T-helper 2 cell (primary cell): Measurements from ENCODE around the gene CDKN1A.

ENCODE experiments used
- DNase-seq, 5 experiments: peaks; one replicate each; pipeline versions ENCODE4 v3.0.0 to v3.0.0-alpha.2; 2012 to 2022

Gene CDKN1A

DNA sequence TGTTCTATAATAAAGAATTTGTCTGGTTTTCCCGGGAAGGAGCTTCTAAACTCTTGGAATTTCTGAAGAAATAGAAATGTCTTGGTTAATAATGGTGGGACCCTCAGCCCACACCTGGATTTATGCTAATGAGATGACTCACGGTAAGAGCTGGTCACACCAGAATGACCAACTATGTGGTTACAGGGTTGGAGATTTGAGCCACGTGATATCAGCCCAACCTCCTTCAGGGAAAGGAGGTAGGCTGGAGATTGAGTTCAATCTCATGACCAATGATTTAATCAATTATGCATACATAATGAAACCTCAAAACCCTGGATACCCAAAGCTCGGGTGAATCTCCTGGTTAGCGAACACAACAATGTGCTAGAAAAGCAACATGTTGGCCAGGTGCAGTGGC, 22.1 kb upstream of the CDKN1A start:
- no peak for DNase-seq

DNA sequence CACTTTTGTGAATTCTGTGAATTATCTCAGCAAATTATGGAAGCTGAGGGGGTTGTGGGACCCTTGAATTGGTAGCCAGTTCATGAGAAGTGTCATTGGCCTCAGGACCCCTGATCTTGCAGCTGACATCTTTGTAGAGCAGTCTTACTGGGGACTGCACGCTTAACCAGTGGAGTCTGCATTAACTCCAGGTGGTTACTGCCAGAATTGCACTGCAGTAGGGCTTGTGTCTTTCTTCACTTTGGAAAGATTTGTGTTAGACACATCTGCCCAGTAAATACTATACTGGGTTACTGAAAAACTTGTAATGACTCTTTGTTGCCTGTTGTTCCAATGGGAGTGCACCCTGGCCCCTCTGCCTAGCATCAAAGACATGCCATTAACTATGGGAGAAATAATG, 21.2 kb upstream of the CDKN1A start:
- DNase-seq = no peak

DNA sequence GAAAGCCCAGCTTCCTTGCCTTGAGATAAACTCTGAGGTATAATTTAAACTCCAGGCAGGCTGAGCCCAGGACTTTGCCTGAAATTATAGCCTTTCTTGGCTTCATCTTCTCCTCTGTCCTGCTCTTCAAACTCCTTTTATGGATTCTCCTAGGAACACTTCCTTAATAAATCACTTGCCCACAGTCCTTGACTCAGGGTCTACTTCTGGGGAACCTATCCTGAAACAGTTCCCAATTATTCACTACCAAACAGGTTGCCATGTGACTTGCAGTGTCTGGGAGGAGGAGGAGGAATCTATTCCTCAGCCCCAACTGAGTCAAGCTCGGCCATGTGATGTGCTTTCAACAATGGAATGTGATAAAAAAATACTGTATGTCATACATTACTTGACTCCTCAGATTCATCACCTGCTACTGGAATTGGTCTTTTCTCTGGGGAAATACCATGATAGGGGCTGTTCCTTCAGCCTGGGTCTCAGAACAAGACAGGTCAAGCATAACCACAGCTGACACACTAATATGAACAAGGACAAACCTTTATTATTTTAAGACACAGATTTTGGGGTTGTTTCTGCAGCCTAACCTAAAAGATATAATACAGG, 20.5 kb upstream of the CDKN1A start:
- DNase-seq = no peak

DNA sequence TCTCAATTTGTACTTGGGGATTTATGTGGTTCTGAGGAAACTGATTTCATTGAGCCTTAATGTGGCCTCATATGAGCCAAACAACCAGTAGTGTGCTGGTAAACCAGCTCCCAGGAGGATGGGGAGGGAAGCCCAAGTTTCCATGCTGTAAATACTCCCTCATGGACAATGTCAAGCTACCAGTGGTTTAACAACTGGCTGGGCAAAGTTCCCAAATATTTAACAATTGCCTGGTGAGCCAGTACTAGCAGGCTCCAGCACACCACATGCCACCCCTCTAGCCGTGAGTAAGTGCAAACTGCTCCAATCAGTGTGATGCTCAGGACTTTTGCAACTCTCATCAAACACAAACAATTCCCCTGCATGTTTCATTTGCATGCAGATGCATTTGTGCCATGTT, 19.2 kb upstream of the CDKN1A start:
- no peak for DNase-seq

DNA sequence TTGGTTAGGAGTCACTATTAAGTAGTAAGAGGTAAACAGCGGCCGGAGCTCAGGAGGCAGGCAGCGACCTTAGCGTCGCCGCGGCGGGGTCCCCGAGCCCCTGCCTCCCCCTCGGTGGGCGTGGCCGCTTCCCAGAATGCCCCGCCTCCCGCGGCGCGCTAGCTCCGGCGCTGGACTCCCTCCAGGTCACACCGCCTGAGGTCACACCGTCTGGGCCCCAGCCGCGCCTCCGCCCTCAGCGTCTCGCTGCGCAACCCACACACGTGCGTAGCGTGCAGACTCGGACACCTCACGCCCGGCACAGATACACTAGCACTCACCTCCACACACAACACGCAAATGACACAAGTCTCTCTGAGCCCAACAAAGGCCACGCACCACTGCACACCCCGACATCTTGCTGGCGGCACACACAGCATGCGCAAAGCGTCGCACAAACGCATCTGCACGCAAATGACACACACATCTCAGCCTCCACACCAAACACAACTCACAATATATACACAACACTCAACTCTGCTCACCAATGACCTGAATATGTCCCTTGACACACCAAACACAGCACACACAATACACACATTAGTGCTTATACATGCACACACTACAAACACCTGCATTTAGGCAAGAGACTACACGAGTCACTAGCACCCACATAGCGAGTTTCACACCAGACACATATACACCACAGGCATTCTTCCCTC, 17.6 kb upstream of the CDKN1A start:
- no peak for DNase-seq

DNA sequence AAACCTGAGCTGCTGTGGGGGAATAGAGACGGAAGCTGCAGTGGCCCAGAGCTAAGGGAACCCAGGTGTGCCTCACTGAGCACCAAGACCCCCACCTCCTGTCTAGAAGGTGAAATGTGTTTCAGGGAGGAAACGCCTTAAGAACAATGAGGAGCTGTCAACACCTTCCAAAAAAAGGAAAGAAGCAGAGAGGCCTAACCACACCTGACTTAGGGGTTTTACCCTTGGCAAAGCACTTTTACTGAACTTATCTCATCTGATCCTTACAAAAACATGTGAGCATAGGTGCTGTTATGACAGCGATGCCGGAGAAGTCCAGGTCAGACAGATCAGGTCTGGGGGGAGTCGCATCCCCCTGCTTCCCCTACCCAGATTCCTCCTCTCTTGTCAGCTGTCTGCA, 16.1 kb upstream of the CDKN1A start:
- no peak for DNase-seq

DNA sequence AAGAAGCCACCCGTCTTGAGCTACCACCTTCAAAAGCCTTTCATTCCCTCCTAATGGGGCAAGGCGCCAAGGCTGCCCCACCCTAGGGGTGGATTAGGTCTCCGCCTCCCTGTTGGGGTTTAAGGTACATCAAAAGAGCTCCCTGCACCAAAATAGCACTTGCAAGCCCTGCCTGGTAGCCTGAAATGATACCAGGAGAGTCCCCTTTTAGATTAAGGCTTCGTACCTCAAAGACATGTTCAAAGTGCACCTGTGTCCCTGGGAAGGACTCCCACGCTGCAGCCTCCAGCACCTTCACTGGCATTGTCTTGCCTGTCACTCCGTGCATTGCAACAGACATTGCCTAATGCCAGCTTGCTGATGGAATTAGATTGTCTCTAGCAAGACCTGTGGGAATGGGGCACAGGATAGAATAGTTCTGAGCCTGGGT, 15.7 kb upstream of the CDKN1A start:
- DNase-seq = no peak

DNA sequence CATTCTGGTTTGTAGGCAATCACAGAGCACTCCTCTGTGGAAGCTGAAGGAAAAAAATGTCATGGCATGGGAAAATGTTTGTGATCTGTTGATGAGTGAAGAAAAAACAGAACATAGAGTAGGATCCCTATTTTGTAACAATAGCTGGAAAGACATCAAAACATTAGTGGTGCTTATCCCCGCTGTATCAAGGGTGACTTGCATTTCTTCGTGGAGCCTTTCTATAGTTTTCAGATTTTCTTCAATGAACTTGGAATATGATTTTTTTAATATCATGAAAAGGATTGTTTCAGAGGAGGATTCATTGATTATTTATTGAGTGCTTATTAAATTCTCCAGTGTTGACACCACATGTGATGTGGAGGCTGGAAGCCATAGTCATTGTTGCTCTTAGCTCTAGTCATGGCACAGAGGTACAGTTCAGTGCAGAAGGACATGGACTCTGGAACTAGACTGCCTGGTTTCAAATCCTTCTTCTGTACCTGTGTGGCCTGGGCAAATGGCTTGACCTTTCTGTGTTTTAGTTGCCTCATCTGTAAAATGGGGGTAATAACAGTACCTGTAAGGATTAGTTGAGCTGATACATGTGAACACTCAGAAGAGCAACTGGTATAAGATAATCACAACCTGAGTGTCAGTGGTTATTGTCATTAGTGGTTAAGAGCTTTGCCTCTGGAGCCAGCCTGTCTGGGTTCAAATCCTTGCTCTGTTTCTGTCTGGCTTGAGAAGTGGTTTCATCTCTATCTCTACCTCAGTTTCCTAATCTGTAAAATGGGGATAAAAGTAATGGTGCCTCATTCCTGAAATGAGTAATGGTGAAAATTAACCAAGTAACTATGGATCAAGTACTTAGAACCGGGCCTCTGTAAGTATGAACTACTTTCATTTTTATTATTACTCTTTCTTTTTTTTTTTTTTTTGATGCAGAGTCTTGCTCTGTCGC, 14.7 kb upstream of the CDKN1A start:
- DNase-seq = no peak

DNA sequence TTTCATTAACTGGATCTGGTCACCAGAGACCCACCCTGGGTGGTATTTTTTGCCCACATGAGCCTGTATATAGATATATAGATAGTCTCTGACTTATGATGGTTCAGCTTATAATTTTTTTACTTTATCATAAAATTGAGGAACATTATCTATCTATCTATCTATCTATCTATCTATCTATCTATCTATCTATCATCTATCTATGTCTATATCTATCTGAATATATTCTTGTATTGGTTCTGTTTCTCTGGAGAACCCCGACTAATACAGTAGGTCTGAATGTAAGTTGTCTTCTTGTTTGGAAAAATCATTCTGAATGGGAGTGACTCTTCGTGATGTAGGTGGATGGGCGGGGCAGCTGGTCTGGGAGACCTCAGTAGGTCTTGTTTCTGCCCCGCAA, 13.3 kb upstream of the CDKN1A start:
- DNase-seq = no peak

DNA sequence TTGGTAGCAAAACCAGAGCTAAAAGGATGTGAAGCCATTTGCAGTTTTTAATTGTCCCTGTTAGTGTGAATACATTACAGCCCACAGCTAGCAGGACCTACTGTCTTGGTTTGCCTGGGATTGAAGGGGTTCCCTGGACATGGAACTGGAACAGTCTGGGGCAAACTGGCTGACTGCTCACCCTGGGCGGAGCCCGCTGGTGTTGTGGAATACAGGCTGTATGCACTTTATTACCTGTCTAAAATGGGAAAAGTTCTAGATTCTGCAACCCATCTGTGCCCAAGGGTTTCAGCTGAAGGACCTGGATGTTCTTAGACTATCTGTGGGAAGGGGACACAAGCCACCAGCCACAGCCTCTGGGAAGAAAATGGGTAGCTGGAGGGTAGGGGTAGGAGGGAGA, 12.2 kb upstream of the CDKN1A start:
- DNase-seq = no peak

DNA sequence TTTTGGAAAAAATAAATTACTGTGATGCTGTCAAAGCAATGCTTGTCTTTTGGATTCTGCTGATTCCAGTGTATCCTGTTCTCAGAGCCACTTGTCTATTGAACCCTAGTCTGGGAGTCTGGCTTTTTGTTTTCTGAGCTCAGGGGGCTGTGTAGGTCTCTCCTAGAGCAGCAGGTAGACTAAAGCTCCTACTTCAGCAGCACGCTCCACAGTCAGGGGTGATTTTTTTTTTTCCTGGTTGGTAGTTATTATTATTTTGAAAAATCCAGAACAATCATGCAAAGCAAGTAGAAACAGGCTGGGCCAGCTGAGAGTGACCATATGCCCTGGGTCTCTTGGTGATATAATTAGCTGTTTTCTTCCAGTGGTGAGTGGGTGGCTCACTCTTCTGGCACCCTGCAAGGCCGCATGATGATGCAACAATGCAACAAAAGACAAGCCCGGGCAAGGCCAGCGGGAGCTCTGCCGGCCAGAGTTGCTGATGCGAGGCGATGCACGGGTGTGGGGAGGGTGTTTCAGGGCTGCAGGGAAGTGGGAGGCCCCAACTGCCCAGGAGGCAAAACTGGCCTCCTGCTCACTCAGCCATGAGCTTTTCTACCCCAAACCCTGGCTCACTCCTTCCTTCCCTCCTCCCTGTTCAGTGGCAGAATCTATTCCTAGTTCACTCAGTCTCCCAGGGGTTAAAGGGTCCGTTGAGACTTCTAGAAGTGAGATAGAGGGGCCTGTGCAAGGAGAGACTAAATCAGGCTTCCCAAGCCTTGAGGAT, 11.5 kb upstream of the CDKN1A start:
- no peak for DNase-seq

DNA sequence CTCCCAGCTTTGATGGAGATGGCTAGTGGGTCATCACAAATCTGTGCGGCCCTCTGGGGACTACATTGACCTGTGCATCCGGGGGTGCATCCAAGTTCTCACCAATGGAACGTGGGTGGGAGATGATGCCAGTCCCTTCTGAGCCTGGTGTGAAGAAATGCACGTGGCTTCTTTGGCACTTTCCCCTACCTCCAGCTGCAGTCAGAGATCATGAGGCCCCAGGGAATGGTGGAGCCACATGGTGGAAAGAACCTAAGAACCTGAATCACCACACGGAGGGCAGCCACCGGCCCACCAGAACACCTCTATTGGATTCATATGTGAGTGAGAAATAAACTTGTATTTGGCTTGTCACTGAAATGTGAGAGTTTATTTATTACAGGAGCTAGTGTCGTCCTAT, 9.9 kb upstream of the CDKN1A start:
- DNase-seq = no peak

DNA sequence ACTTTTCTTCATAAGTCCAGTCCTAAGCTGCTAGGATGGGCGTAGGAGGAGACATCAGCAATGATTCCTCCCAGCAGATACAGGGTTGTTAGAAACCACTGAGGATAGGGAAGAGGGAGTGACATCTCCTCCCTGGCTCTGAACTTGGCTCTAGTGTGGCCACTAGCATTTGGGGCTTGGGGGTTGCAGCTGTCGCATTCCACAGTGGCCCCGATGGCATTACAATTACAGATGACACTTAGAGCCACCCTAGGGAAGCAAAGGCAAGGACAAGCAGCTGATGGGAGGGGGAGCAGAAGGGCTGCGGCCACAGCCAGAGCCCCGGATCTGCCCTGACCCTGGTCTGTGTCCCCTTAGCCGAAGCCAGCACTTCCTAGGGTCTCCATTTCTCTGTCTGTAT, 9.5 kb upstream of the CDKN1A start:
- DNase-seq = no peak

DNA sequence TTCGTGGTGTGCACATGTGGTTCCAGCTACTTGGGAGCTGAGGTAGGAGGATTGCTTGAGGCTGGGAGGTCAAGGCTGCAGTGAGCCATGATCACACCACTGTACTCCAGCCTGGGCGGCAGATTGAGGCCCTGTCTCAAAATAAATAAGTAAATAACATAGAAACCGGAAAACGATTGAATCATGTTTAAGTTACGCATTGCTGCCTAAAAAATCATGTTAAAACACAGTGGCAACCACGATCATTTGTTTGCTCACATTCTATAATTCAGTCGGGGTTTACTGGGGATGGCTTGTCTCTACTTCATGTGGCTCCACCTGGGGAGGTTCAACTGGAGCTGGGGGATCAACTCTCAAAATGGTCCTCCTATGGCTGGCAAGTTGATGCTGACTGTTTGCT, 8.2 kb upstream of the CDKN1A start:
- DNase-seq = no peak

DNA sequence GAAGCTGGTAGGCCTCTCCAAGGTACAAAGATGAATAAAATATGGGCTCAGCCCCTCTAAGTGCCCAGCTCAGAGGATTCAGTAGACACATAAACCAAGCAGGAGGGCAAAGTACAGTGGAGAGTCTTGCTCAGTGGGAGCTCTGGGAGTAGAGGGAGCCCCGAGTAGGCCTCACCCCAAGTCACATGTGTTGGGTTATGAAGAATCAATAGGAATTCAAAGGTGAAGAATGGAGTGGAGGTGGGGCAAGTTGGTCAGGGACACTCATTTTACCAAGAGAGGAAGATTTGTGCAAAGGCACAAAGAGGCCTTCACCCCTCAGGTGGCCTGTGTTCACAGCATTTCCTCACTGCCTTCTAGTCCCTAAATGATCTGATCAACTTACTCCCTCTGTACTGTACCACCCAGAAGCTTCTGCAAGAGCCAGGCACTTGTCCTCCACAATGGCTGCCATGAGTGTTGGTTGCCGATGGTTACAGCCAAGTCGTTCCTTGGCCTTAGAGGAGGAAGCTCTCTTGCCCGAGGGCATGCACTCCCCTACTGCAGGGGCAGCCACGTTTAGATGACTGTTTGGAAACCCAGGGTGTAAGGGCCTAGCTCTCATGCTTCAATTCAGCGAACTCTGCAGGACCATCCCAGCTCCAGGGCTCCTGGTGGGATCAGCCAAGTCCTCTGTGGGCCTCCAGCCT, 6.7 kb upstream of the CDKN1A start:
- no peak for DNase-seq

DNA sequence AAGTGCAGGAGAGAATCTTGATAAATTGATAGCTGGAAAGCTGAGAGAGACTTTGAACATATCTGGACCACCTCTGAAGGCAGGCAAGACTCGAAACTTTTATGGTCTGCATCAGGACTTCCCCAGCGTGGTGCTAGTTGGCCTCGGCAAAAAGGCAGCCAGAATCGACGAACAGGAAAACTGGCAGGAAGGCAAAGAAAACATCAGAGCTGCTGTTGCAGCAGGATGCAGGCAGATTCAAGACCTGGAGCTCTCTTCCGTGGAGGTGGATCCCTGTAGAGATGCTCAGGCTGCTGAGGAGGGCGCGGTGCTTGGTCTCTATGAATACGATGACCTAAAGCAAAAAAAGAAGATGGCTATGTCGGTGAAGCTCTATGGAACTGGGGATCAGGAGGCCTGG, 4.6 kb upstream of the CDKN1A start:
- DNase-seq = no peak

DNA sequence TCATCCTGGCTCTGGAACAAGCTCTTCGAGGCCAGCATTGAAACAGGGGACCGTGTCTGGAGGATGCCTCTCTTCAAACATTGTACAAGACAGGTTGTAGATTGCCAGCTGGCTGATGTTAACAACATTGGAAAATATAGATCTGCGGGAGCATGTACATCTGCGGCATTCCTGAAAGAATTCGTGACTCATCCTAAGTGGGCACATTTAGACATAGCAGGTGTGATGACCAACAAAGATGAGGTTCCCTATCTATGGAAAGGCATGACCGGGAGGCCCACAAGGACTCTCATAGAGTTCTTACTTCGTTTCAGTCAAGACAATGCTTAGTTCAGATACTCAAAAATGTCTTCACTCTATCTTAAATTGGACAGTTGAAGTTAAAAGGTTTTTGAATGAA, 3.6 kb upstream of the CDKN1A start:
- DNase-seq = no peak

DNA sequence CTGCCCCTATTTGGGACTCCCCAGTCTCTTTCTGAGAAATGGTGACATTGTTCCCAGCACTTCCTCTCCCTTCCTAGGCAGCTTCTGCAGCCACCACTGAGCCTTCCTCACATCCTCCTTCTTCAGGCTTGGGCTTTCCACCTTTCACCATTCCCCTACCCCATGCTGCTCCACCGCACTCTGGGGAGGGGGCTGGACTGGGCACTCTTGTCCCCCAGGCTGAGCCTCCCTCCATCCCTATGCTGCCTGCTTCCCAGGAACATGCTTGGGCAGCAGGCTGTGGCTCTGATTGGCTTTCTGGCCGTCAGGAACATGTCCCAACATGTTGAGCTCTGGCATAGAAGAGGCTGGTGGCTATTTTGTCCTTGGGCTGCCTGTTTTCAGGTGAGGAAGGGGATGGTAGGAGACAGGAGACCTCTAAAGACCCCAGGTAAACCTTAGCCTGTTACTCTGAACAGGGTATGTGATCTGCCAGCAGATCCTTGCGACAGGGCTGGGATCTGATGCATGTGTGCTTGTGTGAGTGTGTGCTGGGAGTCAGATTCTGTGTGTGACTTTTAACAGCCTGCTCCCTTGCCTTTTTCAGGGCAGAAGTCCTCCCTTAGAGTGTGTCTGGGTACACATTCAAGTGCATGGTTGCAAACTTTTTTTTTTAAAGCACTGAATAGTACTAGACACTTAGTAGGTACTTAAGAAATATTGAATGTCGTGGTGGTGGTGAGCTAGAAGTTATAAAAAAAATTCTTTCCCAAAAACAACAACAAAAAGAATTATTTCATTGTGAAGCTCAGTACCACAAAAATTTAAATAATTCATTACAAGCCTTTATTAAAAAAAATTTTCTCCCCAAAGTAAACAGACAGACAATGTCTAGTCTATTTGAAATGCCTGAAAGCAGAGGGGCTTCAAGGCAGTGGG, 2.1 kb upstream of the CDKN1A start:
- DNase-seq = peak in 1 of 5 experiments; percentile 15

DNA sequence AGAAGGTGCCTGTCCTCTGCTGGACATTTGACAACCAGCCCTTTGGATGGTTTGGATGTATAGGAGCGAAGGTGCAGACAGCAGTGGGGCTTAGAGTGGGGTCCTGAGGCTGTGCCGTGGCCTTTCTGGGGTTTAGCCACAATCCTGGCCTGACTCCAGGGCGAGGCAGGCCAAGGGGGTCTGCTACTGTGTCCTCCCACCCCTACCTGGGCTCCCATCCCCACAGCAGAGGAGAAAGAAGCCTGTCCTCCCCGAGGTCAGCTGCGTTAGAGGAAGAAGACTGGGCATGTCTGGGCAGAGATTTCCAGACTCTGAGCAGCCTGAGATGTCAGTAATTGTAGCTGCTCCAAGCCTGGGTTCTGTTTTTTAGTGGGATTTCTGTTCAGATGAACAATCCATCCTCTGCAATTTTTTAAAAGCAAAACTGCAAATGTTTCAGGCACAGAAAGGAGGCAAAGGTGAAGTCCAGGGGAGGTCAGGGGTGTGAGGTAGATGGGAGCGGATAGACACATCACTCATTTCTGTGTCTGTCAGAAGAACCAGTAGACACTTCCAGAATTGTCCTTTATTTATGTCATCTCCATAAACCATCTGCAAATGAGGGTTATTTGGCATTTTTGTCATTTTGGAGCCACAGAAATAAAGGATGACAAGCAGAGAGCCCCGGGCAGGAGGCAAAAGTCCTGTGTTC, 1.3 kb upstream of the CDKN1A start:
- DNase-seq = no peak

DNA sequence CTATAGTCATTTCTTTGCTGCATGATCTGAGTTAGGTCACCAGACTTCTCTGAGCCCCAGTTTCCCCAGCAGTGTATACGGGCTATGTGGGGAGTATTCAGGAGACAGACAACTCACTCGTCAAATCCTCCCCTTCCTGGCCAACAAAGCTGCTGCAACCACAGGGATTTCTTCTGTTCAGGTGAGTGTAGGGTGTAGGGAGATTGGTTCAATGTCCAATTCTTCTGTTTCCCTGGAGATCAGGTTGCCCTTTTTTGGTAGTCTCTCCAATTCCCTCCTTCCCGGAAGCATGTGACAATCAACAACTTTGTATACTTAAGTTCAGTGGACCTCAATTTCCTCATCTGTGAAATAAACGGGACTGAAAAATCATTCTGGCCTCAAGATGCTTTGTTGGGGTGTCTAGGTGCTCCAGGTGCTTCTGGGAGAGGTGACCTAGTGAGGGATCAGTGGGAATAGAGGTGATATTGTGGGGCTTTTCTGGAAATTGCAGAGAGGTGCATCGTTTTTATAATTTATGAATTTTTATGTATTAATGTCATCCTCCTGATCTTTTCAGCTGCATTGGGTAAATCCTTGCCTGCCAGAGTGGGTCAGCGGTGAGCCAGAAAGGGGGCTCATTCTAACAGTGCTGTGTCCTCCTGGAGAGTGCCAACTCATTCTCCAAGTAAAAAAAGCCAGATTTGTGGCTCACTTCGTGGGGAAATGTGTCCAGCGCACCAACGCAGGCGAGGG, 594 bp upstream of the CDKN1A start:
- DNase-seq = peak in 1 of 5 experiments; percentile 13
